HG03064 (cell line): ENCODE measurements around the gene DNAJA2.

Experiments used
- ATAC-seq: cut with Tn5 transposase; IDR thresholded peaks from one replicate; pipeline ENCODE4 v1.9.1; 2021; ENCODE audit warnings: low read depth; ENCODE audit not compliant: unreplicated experiment

Gene DNAJA2

DNA sequence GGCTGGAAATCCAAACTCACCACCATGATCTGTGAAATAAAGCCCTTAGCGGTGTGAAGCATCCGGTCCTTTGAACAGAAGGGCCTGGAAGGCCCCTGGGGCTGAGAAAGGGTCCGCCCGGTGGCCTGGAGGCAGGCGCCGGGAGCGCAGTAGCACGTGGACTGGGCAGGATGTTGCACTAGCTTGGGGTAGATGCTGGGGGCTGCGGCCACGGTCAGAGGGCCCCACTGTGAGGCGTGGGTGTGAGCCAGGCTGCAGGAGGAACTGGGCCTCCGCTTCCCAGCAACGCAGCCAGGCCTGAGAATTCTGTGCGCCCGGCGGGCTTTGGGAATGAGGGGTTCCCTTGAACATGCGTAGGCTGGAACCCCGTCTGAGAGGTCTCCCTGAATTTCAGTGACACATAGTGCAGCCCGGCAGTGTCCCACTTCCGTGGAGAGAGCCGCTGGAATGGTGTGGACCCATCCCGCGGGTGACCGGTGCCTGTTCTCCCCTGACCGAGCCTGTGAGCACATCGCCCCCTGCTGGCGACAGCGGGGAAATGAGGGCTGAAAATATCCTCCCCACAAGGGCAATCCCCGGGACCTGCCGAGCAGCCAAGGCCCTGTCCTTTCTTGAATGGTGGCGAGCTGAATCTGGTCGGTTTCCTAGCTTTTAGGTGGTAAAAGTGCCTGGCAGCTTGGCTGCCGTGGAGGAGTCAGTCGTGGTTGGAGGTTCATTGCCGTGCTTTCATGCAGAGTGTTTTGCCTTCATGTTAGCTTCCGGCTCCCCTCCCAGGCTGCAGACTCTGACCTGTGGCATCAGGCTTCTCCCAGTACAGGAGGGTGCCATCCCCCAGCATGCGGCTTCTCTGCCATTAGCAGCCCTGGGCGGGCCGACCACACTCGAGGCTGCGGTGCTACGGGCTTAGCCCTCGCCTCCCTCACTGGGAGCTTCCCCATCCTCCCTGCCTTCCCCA is 43.8 kb downstream of the DNAJA2 start:
- peak; percentile 62 for ATAC-seq

DNA sequence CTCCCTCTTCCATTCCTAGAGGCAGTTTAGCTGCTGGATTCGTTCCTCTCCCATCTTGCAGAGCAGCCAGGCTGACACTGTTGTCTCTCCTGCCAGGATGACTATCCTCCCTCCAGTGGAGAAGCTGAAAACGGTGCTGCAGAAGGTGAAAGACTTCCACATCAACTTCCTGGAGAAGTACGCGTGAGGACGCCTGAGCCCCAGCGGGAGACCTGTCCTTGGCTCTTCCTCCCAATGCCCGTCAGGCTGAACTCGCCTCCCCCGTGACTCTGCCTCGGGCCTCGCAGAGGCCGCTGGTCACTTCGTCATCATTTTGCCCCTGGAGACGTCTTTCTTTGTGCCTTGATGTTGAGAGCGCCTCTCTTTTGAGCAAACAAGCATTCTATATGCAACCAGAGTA is 44.7 kb downstream of the DNAJA2 start:
- no peak for ATAC-seq

DNA sequence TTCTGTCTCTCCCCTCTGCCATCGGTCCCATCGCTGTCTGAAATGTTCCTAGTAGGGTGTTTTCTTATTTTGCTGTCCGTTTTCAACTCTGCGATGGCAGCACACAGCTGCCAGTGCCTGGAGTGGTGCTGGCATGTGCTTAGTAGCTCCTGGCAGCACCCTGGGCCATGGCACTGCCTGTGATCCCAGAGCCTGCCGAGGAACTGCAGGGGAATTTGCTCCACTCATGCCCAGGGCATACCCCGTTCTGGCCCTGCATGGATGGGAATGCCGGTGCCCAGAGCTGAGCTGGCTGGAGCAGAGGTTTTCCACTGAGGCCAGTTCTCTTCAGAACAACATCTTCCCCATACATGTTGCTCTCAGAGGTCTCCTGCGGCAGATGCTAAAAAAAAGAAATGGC is 46.2 kb downstream of the DNAJA2 start:
- no peak for ATAC-seq

DNA sequence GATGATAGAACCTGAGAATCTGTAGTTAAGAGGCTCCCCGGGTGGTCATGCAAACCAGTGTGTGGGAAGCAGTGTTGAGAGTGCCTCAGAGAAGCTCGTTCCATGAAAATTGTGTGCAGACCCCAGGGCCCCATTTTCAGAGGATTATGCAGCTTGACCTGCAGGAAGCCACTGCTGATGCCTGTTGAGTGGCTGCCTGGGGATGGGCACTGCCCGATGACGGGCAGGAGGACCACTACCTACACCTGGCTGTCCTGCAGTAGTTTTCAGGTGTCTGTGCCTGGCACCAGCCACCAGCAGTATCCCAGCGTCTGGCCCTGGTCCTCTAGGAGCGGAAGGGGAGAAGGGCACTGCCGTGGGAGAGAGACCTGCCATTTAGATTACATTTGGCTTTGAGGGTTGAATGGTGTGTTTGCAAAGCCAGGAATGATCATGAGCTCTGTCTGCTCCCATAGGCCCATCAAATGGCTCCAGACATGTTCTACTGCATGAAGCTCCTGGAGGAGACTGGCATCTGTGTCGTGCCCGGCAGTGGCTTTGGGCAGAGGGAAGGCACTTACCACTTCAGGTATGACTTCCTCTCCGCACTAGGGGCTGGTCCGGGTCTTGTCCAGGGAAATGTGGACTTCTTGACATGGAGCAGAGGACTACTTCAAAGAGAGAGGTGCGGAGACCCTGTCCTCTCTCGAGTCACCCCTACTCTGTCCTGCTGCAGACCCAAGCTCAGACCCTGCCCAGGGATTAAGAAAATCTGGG is 46.8 kb downstream of the DNAJA2 start:
- ATAC-seq: no peak

DNA sequence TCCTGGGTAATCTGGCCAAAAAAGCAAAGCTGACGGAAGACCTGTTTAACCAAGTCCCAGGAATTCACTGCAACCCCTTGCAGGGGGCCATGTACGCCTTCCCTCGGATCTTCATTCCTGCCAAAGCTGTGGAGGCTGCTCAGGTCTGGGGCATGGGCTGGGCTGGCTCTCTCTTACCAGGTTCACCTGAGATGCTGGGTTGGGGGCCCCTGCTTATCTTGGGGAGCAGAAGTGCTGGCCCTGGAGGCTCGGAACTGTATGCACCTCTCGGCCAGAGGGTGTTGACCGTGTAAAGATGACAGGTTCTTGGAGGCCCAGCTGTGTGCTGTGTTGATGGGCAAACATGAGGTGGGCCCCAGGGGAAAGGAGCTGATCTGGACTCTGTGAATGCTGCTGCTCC is 49.1 kb downstream of the DNAJA2 start:
- ATAC-seq: no peak

DNA sequence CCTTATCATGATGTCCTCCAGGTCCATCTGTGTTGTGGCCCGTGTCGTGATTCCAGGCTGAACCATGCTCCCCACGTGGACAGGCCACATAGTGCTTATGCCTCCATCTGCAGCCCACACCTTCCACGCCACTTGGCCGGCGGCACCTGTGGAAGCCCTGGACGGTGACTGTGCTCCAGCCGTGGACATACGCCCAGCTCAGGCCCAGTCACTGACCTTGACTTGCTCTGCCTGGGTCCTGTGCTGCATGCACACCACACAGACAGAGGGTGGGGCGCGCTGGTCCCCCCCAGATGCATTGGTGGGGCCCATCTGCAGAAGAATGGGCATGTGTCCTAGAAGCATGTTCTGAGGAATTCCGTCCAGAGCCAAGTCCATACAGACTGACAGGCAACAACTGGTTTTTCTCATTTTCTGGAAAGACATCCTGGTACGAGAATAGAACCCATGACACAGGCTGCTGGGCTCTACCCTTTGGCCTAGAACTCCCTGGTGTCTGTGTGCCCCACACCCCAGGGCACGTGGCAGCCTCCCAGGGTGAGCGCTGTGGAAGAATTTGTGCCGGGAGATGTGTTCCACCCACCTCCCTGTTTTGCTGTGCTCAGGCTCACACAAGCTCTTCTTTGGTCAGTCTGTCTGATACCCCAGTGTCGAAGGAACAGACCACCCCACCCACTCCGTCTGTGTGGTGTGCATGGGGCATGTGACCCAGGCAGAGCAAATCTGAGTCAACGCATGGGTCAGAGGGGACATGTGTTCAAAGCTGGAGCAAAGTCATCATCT is 49.8 kb downstream of the DNAJA2 start:
- ATAC-seq: no peak

DNA sequence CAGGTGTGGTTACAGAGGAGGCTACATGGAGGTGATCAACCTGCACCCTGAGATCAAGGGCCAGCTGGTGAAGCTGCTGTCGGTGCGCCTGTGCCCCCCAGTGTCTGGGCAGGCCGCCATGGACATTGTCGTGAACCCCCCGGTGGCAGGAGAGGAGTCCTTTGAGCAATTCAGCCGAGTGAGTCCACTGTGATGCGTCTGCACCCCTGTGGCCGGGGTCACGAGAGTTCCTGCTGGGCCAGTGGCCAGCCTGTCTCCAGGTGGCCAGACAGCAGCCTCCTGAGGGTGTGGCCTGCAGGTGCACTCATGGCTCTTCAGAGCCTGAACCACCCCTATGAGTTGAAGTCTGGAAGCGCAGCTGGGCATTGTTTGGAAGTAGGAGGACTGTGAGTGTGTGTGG is 51.2 kb downstream of the DNAJA2 start:
- ATAC-seq: no peak

DNA sequence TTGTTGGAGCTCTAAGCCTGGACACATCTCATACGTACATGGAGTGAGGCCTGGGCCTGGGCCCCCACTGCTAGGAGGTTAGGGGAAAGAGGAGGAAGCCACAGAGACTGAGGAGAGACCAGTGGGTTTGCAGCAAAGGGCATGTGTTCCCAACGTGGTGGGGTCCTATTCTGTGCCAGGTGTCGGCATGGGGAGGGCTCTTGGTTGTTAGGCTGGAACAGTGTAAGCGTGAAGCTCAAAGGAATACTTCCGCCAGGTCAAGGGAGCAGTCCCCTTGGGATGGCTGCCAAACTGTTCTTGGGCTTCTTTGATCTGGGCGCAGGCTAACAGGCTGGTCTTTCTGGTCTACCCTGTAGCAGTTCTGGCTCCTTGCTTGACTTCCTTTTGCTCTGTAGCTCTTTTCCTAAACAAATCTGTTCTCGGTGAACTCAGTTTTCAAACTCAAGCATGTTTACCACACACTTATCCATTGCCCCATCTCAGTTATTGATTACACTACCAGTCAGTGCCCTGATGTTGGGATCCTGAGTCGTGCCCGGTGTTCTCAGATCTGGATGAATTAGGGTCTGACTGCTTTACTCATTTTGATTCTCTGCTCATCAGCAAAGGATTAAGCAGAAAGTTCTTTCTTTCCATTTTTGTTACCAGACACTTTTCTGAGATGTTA is 52.9 kb downstream of the DNAJA2 start:
- no peak for ATAC-seq

DNA sequence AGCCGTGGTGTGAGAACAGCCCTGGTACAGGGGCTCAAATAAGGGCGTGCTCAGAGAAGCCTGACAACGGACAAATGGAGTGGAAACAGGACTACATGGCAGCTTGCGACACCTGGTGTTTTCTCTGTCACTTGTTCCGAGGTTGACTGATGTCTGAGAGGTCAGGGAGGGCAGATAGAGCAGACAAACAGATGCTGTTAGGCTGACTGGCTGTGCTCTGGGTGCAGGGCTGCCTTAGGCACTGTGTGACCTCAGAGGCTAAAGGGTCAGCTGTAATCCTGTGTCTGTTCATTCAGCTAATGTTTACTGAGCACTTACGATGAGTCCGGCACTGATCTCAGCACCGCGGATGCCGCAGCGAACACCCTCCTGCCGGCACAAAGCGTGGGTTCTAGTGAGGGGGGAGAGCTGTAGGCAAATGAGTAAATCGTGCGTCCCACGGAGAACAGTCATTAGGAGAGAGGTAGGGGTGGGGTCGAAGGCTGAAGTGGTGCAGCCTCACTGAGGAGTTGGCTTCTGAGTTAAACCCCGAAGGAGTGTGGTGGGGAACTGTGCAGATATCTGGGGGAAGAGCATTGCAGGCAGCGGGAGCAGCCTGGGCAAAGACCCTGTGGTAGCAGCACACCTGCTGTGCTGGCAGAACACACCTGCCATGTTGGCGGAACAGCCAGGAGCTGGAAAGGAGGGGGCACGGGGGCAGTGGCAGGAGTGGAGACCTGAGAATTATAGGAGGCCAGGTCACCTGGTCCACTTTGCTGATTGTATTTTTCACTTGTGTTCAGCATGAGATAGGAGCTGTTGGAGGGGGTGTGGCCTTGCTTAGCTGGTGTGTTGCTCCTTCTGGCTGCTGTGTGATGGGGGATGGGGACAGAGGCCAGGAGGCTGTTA is 54.3 kb downstream of the DNAJA2 start:
- peak; percentile 80 for ATAC-seq

DNA sequence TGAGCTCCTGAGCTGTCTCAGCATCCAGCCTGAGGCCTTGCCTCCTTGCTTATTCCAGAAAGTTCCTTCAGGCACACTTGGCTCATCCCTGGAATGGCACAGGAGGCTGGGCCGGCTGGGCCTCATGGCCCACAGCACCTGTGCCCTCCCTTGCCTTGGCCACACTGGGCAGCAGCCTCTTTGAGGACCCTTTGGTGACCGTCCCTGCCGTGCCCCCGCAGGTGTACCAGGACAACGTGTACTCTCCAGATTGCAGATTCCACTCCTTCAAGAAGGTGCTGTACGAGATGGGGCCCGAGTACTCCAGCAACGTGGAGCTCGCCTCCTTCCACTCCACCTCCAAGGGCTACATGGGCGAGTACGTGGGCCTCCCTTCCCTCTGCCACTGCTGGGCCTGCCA is 55.1 kb downstream of the DNAJA2 start:
- ATAC-seq: no peak

DNA sequence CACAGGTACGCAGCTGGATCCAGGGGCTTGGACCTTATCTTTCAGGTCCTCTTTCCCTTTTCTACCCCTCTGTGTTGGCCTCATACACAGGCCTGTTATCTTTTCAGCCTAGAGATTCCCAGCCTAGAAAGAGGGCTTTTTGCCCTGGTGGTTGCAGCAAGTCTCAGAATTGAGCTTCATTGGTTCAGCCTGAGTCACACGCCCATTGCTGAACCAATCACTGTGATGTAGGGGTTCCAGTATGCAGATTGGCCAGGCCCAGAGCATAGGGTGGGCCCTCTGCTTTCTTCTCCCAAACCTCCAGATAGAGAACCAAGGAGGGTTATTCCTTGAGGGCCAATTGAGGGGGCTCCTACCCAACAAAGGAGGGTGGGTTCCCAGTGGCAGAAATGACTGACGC is 56.5 kb downstream of the DNAJA2 start:
- ATAC-seq: no peak

DNA sequence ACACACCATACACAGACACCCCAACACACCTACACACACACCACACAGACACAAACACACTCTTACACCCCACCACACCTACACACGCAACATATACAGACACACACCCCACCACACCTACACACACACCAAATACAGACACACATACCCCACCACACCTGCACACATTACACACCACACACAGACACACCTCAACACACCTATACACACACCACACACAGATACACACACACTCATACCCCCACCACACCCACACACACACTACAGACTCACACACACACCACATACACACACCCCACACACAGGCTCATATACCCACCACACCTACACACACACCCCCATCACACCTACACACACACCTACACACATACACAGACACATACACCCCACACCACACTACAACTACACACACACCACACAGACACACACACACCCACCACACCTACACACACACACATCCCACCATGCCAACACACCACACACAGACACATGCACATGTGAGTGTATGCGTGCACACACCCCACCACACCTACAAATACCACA is 57.9 kb downstream of the DNAJA2 start:
- no peak for ATAC-seq

DNA sequence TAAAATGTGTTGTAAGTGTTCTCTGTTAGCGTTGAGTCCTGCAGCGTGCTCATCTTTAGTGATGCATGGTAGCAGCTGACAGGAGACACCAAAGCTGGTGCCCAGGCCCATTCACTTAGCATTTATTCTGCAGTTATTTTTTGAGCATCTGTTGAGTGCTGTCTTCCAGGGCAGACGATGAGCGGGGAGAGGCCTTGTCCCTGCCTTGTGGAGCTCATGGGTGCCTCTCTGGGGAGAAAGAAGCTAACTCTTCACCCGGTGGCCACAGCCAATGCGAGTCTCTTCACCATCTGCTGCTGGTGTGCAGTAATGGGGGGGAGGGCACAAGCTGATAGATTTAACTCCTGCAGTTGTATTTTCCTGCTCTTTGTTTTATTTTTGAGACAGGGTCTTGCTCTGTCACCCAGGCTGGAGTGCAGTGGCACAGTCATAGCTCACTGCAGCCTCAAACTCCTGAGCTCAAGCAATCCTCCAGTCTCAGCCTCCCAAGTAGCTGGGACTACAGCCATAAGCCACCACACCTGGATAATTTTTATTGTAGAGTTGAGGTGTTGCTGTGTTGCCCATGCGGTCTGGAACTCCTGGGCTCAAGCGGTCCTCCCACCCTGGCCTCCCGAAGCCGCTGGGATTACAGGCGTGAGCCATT is 58.8 kb downstream of the DNAJA2 start:
- no peak for ATAC-seq

DNA sequence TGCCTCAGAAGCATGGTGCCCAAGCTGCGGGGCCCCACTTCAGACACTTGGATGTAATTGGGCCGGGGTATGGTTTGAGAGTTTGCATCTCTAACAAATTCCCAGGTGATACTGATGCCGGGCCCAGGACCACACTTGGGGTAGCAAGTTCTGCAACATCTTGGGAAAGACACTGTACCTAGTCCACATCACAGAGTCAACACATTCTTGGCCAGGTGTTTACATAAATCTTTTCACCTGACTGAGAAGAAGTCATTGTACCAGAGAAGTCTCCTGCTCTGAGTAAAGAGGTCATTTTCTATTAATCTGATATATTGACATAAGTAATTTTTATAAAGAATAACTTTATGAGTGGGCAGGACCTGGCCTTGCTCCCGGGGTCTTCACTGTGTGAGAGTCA is 61.8 kb downstream of the DNAJA2 start:
- ATAC-seq: no peak

DNA sequence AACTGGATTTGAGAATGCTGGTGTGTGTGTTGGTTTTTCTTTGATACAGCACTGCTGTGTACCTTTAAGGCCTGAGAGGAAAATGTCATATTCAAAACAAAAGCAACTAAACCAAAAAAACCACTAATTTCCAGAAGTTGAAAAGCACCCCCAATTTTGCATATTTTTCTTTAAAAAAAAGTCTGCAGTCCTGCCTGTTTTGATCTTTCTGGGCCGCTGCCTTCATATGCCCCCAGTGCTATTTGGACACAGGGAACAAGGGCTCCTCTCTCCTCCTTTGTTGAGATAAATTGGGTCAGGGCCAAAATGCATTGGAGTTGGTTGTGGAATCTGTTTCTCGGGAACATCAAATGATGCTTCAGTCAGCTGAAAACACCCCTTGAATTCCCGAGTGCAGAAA is 62.4 kb downstream of the DNAJA2 start:
- ATAC-seq: peak; percentile 68

DNA sequence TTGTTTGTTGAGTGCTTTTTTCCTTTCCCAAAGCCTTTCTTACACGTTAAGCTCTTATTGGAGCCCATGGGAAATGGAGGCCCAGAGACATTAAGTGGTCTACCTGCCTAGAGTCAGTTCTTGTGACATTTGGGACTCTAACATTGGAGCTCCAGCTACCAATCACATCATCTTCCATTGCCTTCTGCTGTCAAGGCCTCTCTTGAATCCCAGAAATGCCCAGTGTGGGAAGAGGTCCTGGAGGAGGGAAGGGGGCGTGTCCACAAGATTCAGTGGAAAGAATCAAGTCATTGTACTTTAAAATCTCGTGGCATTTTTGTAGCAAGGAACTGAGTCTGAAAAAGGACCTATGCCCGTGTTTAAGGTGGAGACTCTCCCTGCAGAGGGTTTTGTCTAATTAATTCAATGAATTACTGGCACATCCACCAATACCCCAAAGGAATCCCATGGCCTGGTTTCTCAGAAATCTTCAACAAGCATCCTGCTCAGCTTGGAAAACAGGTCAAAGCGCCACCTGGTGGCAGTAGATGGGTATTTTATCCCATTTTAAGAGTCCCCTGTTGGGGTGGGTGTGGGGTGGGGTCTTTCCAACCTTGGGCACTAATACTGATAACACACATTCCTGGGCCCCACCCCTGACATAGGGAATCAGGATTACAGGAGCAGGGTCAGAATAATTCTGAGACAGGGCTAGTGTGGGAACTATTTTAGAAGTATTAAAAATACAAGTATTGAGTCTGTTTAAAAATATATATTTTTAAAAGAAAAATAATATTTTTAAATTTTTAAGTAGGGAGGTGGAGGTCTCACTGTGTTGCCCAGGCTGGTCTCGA is 64.7 kb downstream of the DNAJA2 start:
- no peak for ATAC-seq

DNA sequence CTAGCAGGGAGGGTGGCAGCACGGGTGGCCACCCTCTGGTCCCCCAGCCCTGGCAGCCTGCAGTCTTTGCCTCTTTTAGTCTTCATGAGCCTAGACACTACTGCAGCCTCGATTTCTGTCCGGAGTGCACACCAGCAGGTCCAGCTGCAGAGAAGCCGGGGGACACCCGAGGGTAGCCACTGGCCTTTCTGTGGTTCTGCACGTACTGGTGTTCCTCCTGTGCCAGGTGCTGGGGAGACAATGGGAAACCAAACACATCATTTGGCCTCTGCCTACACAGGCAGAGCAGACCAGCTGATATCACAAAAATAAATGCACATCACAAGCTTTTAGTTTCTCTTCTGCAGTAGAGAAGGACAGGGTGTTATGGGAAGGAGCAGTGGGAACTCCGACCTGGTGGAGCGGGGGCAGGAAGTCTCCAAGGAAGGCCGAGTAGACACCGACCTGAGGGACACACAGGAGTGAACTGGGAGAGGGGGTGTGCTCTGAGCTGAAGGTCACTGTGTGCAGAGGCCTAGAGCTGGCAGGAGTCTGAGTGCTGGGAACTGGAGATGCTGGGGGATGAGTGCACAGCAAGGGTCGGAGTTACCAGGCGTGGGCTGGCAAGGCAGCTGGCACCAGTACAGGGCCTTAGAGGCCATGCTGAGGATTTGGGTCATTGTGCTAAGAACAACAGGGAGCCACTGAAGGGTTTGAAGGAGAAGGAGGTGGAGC is 66.3 kb downstream of the DNAJA2 start:
- ATAC-seq: no peak
